LNCaP clone FGC (cell line): ENCODE measurements around the gene COL23A1.

Experiments
- DNase-seq: peaks from one replicate; pipeline ENCODE4 v3.0.0-alpha.2; 2011; ENCODE audit warnings: low read depth
- H3K4me3 ChIP-seq: 2 replicates; pipeline ENCODE4 v1.5.1; 2011; ENCODE audit warnings: mild to moderate bottlenecking, low read depth, low read length, control low read depth
- TF ChIP-seq, protein P1 (sequence below): IDR thresholded peaks from 2 replicates; pipeline ENCODE4 v1.5.1; 2012; ENCODE audit warnings: mild to moderate bottlenecking; ENCODE audit not compliant: control insufficient read depth, insufficient read depth; ENCODE audit errors: extremely low read depth

The COL23A1 gene

DNA sequence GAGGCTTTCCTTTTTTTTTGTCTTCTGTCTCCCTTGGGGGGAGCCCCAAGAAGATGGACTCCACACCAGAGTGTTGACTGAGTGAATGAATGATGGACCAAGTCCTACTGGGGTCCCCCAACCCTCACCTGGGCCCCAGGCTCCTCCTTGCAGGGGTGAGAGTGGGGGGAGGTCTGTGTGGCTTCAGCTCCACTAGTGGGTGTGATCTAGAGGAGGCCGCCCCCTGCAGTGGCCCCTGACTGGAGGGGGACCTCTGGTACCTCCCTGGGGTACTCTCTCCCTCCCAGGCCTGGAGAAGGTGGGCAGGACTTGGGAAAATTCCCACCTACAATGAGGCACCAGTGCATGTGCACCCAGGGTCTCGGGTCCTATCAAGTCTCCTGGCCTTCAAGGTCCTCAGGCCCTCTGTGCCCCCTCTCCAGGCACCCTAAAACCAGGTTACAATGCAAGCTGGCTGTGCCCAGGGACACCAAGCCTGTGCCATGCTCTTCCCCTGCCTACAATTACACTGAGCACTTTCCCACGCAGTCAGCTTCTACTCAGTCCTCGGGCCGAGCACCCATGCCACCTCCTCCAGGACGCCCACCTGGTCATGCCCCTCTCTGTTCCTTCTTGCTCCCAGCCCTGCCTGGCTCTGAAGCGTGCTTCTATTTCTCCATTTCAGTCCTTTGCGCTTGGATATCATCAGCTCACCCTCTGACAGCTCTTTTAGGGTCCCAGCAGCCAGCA lies 240.4 kb downstream of the COL23A1 start:
- no peak overlapping the region for H3K4me3 ChIP-seq
- DNase-seq: no peak
- TF ChIP-seq, protein P1, sequence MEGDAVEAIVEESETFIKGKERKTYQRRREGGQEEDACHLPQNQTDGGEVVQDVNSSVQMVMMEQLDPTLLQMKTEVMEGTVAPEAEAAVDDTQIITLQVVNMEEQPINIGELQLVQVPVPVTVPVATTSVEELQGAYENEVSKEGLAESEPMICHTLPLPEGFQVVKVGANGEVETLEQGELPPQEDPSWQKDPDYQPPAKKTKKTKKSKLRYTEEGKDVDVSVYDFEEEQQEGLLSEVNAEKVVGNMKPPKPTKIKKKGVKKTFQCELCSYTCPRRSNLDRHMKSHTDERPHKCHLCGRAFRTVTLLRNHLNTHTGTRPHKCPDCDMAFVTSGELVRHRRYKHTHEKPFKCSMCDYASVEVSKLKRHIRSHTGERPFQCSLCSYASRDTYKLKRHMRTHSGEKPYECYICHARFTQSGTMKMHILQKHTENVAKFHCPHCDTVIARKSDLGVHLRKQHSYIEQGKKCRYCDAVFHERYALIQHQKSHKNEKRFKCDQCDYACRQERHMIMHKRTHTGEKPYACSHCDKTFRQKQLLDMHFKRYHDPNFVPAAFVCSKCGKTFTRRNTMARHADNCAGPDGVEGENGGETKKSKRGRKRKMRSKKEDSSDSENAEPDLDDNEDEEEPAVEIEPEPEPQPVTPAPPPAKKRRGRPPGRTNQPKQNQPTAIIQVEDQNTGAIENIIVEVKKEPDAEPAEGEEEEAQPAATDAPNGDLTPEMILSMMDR: no peak

DNA sequence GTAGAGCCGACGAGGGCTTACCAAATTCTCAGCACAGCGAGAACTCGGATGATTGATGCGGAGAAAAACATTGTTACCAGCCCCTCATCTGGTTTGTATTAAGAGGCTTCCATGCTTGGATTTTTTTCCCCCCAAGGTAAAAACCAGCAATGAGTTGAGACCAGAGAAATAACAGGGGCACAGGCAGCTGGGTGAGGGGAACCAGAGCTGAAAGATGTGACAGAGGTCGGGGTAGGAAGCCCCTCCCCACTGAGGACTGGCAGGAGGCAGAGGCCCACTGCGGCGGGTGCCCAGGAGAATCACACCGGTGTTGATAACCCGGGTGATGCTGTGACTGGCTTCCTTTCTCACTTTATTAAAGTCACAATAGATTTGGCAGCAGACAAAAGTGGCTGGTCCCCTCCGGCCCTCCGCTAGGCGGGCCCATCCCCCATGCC lies 241.1 kb downstream of the COL23A1 start:
- TF ChIP-seq, protein P1: no peak
- no peak for DNase-seq

DNA sequence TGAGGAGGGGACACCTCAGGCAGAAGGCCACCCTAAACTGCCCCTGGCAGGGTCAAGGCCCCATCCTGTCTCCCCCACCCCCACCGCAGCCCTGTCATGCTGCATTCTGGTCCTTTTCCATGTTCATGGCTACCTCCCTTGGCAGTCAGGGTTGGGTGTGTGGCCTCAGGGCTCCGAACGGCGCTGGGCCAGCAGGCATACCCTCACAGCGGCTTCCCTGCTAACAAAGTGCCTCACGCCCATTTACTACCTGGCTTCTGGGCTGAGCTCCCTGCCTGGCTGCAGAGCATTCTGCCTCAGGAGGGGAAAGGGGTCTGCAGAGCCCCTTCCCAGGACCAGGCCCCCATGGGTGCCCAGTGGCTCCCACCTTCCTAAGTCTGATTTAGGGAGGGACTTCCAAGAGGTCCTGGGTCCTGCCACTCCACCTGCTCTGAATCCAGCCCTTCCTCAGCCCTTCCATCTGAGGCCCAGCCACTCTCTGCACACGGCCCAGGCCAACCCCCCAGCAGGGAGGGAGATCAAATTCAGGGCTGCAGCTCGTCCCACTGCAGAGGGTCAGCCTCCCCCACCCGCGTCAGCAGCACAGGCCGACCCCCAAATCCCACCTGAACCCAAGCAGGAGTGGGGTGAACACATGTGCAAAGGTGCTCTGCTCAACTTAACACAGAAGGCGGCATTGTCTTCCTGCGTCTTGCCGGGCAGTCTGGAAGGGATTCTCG lies 241.7 kb downstream of the COL23A1 start:
- TF ChIP-seq, protein P1: no peak

More for the DNA sequence above, 241.1 kb downstream of the COL23A1 start:
- H3K4me3 ChIP-seq: no peak overlapping the region

DNA sequence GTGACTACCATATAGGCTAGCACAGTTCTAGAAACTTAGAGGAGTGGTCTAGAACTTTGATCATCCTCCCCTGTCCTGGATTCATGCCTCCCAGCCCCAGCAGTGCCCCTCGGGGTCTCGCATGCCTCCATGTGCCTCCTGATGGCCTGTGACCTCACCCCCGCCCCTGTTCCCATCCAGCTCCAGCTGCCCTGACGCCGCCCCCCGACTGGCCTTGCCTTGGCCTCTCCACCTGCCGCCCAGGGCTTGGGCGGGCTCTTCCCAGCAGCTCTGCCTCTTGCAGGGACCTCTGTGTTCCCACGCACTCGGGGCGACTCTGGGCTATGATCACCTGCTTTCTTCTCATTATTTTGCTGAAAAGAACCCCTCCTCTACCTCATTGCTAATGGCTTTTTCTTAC lies 242.2 kb downstream of the COL23A1 start:
- no peak overlapping the region for H3K4me3 ChIP-seq
- TF ChIP-seq, protein P1: no peak
- no peak for DNase-seq

More for the DNA sequence above, 241.7 kb downstream of the COL23A1 start:
- no peak for DNase-seq
- no peak overlapping the region for H3K4me3 ChIP-seq

DNA sequence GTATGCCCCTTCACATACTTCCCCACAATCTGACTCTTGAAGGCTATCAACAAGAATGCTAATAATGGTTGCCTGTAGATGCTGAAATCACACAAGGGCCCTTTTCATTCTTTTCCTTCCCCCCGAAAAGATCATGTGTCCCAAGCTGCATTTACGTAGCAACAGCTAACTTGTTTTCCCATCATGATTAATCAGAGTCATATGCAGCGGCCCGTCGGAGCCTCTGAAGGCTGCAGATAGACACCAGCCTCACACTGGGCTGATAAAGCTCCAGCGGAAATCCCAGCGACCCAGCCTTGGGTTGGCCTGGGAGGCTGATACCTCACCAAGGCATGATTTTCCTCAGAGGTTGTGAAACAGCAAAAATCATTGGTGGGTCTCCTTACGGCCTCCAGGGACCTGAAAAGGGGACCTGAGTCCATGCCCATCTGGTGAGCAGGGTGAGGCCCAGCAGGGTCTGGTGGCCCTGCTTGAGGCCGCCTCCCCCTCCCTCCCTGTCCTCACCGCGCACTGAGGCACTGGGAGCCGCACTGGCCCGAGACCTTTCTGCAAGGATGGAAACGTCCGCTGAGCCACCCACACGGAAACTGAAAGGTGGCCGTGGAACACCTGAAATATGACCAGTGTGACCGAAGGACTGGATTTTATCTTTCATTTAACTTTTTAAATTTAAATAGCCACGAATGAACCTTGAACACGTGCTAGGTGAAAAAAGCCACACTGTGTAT lies 243.4 kb downstream of the COL23A1 start:
- H3K4me3 ChIP-seq: no peak overlapping the region
- TF ChIP-seq, protein P1: no peak
- DNase-seq: no peak

DNA sequence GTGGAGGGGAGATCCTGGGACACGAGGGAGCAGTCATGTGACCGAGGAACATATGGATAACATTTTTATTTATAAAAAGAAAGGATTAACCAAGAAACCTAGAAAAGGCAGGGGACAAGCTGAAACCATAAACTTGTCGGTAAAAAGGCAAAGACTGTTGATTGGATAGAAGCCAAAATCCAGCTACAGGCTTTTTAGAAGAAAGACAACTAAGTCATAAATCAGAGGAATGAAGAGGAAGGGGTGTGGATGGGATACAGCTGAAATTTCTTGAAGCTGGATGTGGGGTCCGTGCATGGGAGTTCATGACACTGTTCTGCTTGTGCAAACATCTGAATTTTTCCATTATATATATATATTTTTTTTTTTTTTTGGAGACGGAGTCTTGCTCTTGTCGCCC lies 246.9 kb downstream of the COL23A1 start:
- no peak overlapping the region for H3K4me3 ChIP-seq
- DNase-seq: no peak
- TF ChIP-seq, protein P1: no peak
